Activated CD8-positive, alpha-beta memory T cell treated with anti-CD3 and anti-CD28 coated beads for 36 hours (primary cell): ENCODE data around the gene SET. TPM values are rescaled to one million over a fixed set of nuclear protein-coding genes. Genes with fewer than 3 reads are reported as not detected.

Source experiments
- CTCF ChIA-PET: fragments of 350-600 bp; sonication (Branson Sonifier 250); formaldehyde crosslinking; loops from one replicate; lab custom pipeline; 2021; ENCODE audit warnings: antibody characterized with exemption; lab: Charles Lee
- POLR2A ChIA-PET: fragments of 350-600 bp; sonication (Branson Sonifier 250); formaldehyde crosslinking; loops from one replicate; lab custom pipeline; 2021; ENCODE audit warnings: antibody characterized with exemption; lab: Charles Lee
- total RNA-seq, 2 experiments: library from RNA; stranded (reverse); gene quantifications; one replicate each; pipeline ENCODE4 v1.2.3, GENCODE V29; 2021

SET gene
- total RNA-seq, 2 experiments from 2014 or later: 920 to 929 TPM

GRCh38 chr9:128703616-128704355, 14.8 kb downstream of the SET start:
- POLR2A ChIA-PET: no interaction called here
- CTCF ChIA-PET: interaction anchor here (0.6 to 1.3 kb wide), 2 partner anchors 19 to 32 kb away, joined by 3 to 4 read pairs; no protein-coding TSS in a partner anchor

DNA sequence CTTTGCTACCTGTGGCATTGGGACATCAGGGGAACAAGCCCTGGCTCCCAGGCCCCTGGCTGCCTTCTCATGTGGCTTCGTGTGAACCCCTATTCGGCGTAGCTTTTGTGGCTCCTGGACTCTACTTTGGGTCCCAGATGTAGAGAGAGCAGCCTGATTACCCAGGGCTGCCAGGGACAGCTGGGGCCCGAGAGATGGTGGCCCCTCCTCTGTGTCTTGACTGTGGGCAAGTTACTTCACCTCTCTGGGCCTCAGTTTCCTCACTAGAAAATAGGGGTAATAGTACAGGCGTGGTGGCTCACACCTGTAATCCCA, 15.3 kb downstream of the SET start:
- POLR2A ChIA-PET: interaction anchor here (1.4 kb wide), 1 partner anchor 20 kb away, joined by 4 read pairs; the partner anchor contains the start of gene ZDHHC12

GRCh38 chr9:128705051-128705965, 16.3 kb downstream of the SET start:
- ChIA-PET CTCF (interaction anchor here (0.7 kb wide), 1 partner anchor 21 kb away, joined by 7 read pairs; no protein-coding TSS in a partner anchor), POLR2A (interaction anchor here (0.7 to 1.4 kb wide), 2 partner anchors 13 to 19 kb away, joined by 4 to 7 read pairs; partner anchors contain the start of gene ZDHHC12)

More for the DNA sequence above, 15.3 kb downstream of the SET start:
- CTCF ChIA-PET: interaction anchor here (1.3 kb wide), 1 partner anchor 20 kb away, joined by 3 read pairs; no protein-coding TSS in a partner anchor

DNA sequence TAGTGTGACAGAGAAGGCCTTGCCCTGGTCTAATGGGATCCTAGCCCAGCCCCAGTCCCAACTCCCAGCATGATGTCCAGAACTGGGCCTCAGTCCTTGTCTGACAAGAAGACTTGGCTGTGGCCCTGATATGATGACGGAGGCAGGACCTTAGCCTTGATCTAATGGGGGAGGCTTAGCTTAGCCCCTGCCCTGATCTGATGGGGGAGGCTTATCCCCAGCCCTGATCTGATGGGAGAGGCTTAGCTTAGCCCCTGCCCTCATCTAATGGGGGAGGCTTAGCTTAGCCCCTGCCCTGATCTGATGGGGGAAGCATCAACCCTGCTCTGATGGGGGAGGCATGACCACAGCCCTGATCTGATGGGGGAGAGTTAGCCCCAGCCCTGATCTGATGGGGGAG, 17.0 kb downstream of the SET start:
- CTCF ChIA-PET: no interaction called here
- POLR2A ChIA-PET: interaction anchor here (0.7 kb wide), 1 partner anchor 12 kb away, joined by 7 read pairs; no protein-coding TSS in a partner anchor

GRCh38 chr9:128706671-128707381, 17.8 kb downstream of the SET start:
- POLR2A ChIA-PET: no interaction called here
- CTCF ChIA-PET: no interaction called here

DNA sequence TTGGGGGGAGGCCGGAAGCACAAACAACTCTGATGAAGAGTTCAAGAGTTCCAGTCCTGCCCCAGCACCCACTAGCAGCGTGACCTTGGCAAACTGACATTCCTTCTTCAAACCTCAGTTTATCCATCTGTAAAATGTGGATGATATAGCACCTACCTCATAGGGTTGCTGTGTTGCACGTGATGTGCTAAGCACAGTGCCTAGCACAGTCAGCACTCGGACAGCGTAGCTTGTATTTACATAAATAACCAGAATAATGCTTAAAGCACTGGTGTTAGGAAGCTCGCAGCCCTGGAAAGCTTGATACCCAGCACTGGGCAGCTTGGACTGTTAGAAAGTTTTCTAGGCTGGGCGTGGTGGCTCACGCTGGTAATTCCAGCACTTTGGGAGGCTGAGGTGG, 18.4 kb downstream of the SET start:
- POLR2A ChIA-PET: no interaction called here
- CTCF ChIA-PET: interaction anchor here (0.6 kb wide), 1 partner anchor 266 kb away, joined by 3 read pairs; no protein-coding TSS in a partner anchor

DNA sequence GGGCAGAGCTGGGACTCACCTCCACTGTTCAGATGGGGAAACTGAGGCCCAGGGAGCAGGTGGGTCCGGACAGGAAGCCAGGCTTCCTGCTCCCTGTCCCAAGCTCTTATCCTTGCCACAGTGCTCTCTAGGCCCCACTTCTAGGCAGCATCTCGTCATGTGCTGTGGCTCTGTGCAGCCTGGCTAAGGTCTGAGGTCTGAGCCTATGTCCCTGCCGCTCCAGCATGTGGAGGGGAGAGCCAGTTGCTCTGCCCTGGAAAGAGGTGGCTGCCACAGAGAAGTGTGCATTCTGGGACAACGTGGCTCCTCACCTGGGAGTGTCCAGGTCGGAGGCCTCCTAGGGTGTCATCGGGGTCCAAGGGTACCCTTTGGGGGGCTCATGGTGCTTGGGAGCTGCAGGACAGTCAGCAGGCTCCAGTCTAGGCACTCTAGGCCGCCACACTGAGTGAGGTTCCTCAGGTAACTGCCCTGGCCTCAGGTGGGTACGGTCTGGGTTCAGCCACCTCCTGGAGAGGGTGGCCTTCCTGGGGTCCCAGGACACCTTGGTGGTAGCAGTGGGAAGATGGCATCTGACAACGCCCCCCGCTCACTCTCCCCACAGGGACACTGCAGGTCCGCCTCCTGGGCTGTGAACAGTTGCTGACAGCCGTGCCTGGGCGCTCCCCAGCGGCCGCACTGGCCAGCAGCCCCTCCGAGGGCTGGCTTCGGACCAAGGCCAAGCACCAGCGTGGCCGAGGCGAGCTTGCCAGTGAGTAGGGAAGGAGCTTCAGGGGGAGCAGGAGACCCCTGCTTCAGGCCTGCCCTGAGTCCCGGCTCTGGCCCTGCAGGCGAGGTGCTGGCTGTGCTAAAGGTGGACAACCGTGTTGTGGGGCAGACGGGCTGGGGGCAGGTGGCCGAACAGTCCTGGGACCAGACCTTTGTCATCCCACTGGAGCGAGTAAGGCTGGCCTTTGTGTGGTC, 23.7 kb downstream of the SET start:
- ChIA-PET POLR2A (interaction anchor here (0.6 kb wide), 1 partner anchor 13 kb away, joined by 8 read pairs; no protein-coding TSS in a partner anchor), CTCF (interaction anchor here (0.6 kb wide), 1 partner anchor 31 kb away, joined by 4 read pairs; no protein-coding TSS in a partner anchor)

DNA sequence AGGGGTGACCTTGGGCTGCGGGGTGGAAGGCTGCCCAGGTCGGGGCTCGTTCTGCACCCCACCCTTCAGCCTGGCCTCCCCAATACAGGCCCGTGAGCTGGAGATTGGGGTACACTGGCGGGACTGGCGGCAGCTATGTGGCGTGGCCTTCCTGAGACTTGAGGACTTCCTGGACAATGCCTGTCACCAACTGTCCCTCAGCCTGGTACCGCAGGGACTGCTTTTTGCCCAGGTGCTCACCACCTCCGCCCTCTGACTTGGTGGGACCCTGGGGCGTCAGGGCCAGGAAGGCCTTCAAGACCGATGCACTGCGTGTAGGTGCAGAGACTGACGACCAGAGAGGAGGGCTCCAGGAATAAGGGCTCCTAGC, 24.4 kb downstream of the SET start:
- POLR2A ChIA-PET: interaction anchor here (0.6 kb wide), 1 partner anchor 13 kb away, joined by 8 read pairs; no protein-coding TSS in a partner anchor
- CTCF ChIA-PET: interaction anchor here (0.6 kb wide), 1 partner anchor 32 kb away, joined by 4 read pairs; no protein-coding TSS in a partner anchor

GRCh38 chr9:128713941-128714573, 25.0 kb downstream of the SET start:
- POLR2A ChIA-PET: interaction anchor here (0.5 kb wide), 1 partner anchor 20 kb away, joined by 3 read pairs; no protein-coding TSS in a partner anchor
- CTCF ChIA-PET: interaction anchor here (0.6 kb wide), 1 partner anchor 329 kb away, joined by 3 read pairs; no protein-coding TSS in a partner anchor

DNA sequence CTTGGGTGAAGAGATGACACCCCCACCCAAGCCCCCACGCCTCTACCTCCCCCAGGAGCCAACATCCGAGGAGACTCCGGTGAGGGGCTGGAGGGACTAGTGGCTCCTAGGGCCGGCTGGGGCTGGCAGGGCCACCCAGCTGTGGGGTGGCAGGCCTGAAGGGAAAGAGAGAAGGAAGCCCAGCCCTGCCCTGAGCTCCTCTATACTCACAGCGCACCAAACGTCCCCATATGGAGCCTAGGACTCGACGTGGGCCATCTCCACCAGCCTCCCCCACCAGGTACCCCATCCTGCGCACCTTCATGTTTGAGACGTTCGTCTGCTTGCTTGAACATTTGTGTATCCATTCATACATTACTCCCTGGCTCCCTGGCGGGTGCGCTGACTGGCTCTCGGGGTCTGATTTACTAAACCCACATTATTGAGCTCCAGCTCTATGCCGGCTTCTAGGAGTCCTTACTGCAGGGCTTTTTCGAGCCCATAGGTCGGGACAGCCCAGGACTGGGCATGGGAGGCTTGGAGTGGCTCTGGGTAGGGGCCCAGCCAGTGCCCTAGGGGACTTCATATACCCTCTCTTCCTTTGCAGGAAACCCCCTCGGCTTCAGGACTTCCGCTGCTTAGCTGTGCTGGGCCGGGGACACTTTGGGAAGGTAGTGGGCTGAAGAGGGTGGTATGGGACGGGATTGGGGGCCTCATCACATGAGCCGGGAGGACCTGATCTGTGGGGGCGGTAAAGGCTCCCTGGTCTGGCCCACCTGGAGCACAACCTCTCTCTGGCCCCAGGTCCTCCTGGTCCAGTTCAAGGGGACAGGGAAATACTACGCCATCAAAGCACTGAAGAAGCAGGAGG, 25.8 kb downstream of the SET start:
- ChIA-PET CTCF (interaction anchor here (0.6 kb wide), 1 partner anchor 328 kb away, joined by 3 read pairs; no protein-coding TSS in a partner anchor), POLR2A (interaction anchor here (0.5 to 0.6 kb wide), 2 partner anchors 8 to 20 kb away, joined by 3 to 4 read pairs; no protein-coding TSS in a partner anchor)

DNA sequence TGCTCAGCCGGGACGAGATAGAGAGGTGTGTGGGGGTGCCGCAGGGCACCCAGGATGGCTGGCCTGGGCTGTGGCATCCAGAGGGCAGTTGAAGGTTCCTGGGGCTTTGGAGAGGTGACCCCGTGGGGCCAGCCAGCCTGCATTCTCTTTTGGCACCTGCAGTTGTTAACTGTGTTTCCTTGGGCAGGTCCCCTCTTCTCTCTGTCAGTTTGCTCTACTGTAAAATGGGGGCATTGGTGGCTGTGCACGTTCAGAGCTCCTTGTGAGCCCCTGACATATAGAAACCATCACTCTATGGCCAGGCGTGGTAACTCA, 26.4 kb downstream of the SET start:
- POLR2A ChIA-PET: no interaction called here
- CTCF ChIA-PET: no interaction called here

GRCh38 chr9:128716581-128717254, 27.7 kb downstream of the SET start:
- POLR2A ChIA-PET: interaction anchor here (0.7 kb wide), 1 partner anchor 30 kb away, joined by 3 read pairs; no protein-coding TSS in a partner anchor
- CTCF ChIA-PET: no interaction called here

DNA sequence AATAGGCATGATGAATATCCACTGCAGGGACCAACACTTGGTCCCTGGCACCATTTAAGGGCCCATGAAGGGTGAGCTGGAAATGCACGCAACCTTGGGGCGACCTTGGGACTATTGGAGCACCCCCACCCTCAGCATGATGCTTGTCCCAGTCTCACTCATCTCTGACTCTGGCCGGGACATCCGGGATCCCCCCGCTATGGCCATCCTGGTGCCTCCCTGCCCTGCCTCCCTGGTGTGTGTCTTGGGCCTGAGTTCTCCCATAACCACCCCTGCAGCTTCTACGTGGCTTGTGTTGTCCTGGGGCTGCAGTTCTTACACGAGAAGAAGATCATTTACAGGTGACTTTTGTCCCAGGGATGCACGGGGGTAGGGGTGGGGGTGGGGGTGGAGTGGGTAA, 29.0 kb downstream of the SET start:
- ChIA-PET CTCF (interaction anchor here (1.5 kb wide), 1 partner anchor 16 kb away, joined by 4 read pairs; the partner anchor contains the start of gene PKN3), POLR2A (interaction anchor here (0.6 kb wide), 1 partner anchor 12 kb away, joined by 7 read pairs; no protein-coding TSS in a partner anchor)

- POLR2A ChIA-PET: no interaction called here
Observed at GRCh38 chr9:128718475-128718874, 29.5 kb downstream of the SET start.

GRCh38 chr9:128719919-128720605, 31.0 kb downstream of the SET start:
- CTCF ChIA-PET: no interaction called here
- POLR2A ChIA-PET: no interaction called here

More at GRCh38 chr9:128718475-128718874, 29.5 kb downstream of the SET start:
- CTCF ChIA-PET: interaction anchor here (0.7 to 1.5 kb wide), 2 partner anchors 16 to 189 kb away, joined by 4 to 5 read pairs; partner anchors contain the start of gene PKN3
